C4-2B (cell line): ENCODE data around the gene MLANA.

Experiments
- H3K27ac ChIP-seq: fragments of 450-650 bp; 2 replicates; pipeline ENCODE4 v1.5.1; 2017
- CTCF ChIP-seq: fragments of 450-650 bp; conservative IDR thresholded peaks from 2 replicates; pipeline ENCODE4 v1.5.1; 2017; ENCODE audit warnings: mild to moderate bottlenecking
- ZFX ChIP-seq: fragments of 450-650 bp; IDR thresholded peaks from 2 replicates; pipeline ENCODE4 v1.6.1; 2017

MLANA gene

GRCh38 chr9:5917888-5918287 lies 27.2 kb downstream of the MLANA start:
- TF ChIP-seq CTCF = no peak
- TF ChIP-seq ZFX = no peak
- H3K27ac ChIP-seq = no peak overlapping the region

GRCh38 chr9:5918460-5918859 lies 27.8 kb downstream of the MLANA start:
- TF ChIP-seq CTCF (no peak), ZFX (no peak)
- no peak overlapping the region for H3K27ac ChIP-seq

- no peak for TF ChIP-seq ZFX
- no peak for TF ChIP-seq CTCF
- no peak overlapping the region for H3K27ac ChIP-seq
These were observed 30.2 kb downstream of the MLANA start for GRCh38 chr9:5920860-5921328.

GRCh38 chr9:5922192-5922591 lies 31.5 kb downstream of the MLANA start:
- no peak overlapping the region for H3K27ac ChIP-seq
- TF ChIP-seq ZFX (no peak), CTCF (no peak)

GRCh38 chr9:5931657-5932056 lies 41.0 kb downstream of the MLANA start:
- TF ChIP-seq ZFX (no peak), CTCF (no peak)
- H3K27ac ChIP-seq = no peak overlapping the region

- TF ChIP-seq CTCF (no peak), ZFX (no peak)
- H3K27ac ChIP-seq = no peak overlapping the region
These were observed 47.8 kb downstream of the MLANA start for GRCh38 chr9:5938449-5938848.

- H3K27ac ChIP-seq = no peak overlapping the region
- TF ChIP-seq ZFX (no peak), CTCF (no peak)
These were observed 48.8 kb downstream of the MLANA start for GRCh38 chr9:5939530-5939929.
